Measurements from ENCODE around the gene FXYD1.

DNA sequence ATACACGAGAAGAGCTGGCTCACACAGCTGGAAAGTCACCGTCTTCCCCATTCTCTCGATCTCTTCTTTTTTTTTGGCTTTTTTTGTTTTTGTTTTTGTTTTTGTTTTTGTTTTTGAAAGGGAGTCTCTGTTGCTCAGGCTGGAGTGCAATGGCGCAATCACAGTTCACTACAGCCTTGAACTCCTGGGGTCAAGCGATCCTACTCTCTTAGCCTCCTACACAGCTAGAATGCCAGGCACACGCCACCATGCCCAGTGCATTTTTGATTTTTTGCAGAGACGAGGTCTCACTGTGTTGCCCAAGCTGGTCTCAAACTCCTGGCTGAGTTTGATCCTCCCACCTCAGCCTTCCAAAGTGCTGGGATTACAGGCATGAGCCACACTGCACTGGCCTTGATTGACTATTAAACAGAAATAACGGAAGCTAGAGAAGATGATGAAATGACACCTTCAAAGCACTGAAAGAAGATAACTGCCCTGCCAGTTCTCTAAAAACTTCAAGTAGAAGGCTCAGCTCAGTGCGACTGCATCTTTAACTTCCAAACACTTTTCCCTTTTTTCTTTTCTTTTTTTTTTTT is 19.0 kb upstream of the FXYD1 start:
- TF ChIP-seq POLR2A (IDR thresholded peaks at IDR 0.05; ENCODE audit: low read length) (no peak), GATA1 (IDR thresholded peaks at IDR 0.05; ENCODE audit: low read depth, low read length) (no peak)
